Adrenal gland (tissue), 5 donors: ENCODE measurements around the gene TFAP2B.

Source experiments
- POLR2A ChIP-seq, 2 donors: fragments of 450-650 bp; IDR thresholded peaks; one replicate each; pipeline ENCODE4 v1.6.1; 2017; ENCODE audit warnings: antibody characterized with exemption in 2 of 2, mild to moderate bottlenecking in 2 of 2, moderate library complexity in 1 of 2
- TF ChIP-seq, protein P1 (sequence below), 6 experiments: fragments of 450-650 bp in 4 of 6; fragments of 200-600 bp in 2 of 6; sonication (generic) in 1 of 6; IDR thresholded peaks; 1 replicate in 5 of 6; 2 replicates in 1 of 6; pipeline versions ENCODE4 v1.5.1 to v1.8.0; 2016 to 2021; ENCODE audit warnings: antibody characterized with exemption in 6 of 6, mild to moderate bottlenecking in 2 of 6, moderate library complexity in 1 of 6
- donor health status: DM: no; HTN: no; CAD: no.

DNA sequence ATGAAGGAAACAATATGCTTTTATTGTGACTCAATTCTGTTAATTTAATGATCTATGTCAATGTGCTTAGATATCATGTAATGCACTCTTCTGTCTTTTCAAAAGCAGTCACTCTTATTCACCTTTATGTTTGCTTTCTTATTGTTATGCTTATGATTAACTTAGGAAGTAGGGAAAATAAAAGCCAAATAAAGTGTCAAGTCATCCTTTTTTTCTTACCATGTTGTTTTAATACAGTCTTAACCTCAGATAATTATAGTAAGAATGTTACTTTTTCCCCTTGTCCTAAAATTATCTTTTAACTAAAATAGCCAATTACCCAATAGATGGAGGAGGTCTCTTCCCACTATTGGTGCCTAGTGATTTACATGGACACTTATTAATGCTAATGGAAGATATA, 72.6 kb downstream of the TFAP2B start:
- TF ChIP-seq, protein P1, sequence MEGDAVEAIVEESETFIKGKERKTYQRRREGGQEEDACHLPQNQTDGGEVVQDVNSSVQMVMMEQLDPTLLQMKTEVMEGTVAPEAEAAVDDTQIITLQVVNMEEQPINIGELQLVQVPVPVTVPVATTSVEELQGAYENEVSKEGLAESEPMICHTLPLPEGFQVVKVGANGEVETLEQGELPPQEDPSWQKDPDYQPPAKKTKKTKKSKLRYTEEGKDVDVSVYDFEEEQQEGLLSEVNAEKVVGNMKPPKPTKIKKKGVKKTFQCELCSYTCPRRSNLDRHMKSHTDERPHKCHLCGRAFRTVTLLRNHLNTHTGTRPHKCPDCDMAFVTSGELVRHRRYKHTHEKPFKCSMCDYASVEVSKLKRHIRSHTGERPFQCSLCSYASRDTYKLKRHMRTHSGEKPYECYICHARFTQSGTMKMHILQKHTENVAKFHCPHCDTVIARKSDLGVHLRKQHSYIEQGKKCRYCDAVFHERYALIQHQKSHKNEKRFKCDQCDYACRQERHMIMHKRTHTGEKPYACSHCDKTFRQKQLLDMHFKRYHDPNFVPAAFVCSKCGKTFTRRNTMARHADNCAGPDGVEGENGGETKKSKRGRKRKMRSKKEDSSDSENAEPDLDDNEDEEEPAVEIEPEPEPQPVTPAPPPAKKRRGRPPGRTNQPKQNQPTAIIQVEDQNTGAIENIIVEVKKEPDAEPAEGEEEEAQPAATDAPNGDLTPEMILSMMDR (IDR thresholded peaks at IDR 0.05): no peak
- TF ChIP-seq POLR2A (IDR thresholded peaks at IDR 0.05): no peak
